ENCODE results near the gene NSDHL.
"Not testable (repeated sequence)": the region's sequence is repeated elsewhere in the genome, so short reads cannot be mapped to it uniquely, and the experiment has no call there.

Gene NSDHL

GRCh38 chrX:152895724-152896420, 65.0 kb downstream of the NSDHL start:
- DNase-seq, result no peak

GRCh38 chrX:152896450-152896849, 65.6 kb downstream of the NSDHL start:
- no peak for DNase-seq

- DNase-seq, result no peak
These were observed 66.6 kb downstream of the NSDHL start, which contains the start of gene ZNF185 for GRCh38 chrX:152897222-152898131. ZNF185 (plus strand) TSS chrX:152898067; CDS start chrX:152914490, 16,423 bp downstream.

GRCh38 chrX:152898442-152898841, 67.6 kb downstream of the NSDHL start:
- DNase-seq, result no peak

GRCh38 chrX:152899111-152899873, 68.4 kb downstream of the NSDHL start:
- DNase-seq, result no peak

- DNase-seq, result no peak
These were observed 69.2 kb downstream of the NSDHL start for GRCh38 chrX:152899874-152900719.

GRCh38 chrX:152900937-152901445, 70.1 kb downstream of the NSDHL start:
- no peak for DNase-seq

- no peak for DNase-seq
These were observed 71.1 kb downstream of the NSDHL start for GRCh38 chrX:152901816-152902501.

- no peak for DNase-seq
These were observed 71.6 kb downstream of the NSDHL start for GRCh38 chrX:152902502-152902820.

GRCh38 chrX:152903589-152903988, 72.7 kb downstream of the NSDHL start:
- DNase-seq, result no peak

- no peak for DNase-seq
These were observed 73.6 kb downstream of the NSDHL start for GRCh38 chrX:152904151-152905080.

GRCh38 chrX:152905081-152905420, 74.2 kb downstream of the NSDHL start:
- DNase-seq, result no peak

- no peak for DNase-seq
These were observed 76.3 kb downstream of the NSDHL start for GRCh38 chrX:152907084-152907651.

GRCh38 chrX:152908486-152908885, 77.6 kb downstream of the NSDHL start:
- no peak for DNase-seq

GRCh38 chrX:152910018-152910417, 79.2 kb downstream of the NSDHL start:
- DNase-seq, result not testable (repeated sequence)

- no peak for DNase-seq
These were observed 81.2 kb downstream of the NSDHL start for GRCh38 chrX:152912106-152912505.

- no peak for DNase-seq
These were observed 81.8 kb downstream of the NSDHL start for GRCh38 chrX:152912641-152913040.

- no peak for DNase-seq
These were observed 82.5 kb downstream of the NSDHL start for GRCh38 chrX:152913346-152913745.

GRCh38 chrX:152913910-152914309, 83.0 kb downstream of the NSDHL start:
- no peak for DNase-seq
